HG02852 (cell line): ENCODE results near the gene SART1.
"Not testable (repeated sequence)": the region's sequence is repeated elsewhere in the genome, so short reads cannot be mapped to it uniquely, and the experiment has no call there.

Experiments used
- ATAC-seq: cut with Tn5 transposase; IDR thresholded peaks from one replicate; pipeline ENCODE4 v1.9.1; 2021; ENCODE audit warnings: mild to moderate bottlenecking, moderate library complexity; ENCODE audit not compliant: unreplicated experiment

SART1 gene

GRCh38 chr11:66014804-66015453, 53.4 kb downstream of the SART1 start:
- ATAC-seq = no peak

DNA sequence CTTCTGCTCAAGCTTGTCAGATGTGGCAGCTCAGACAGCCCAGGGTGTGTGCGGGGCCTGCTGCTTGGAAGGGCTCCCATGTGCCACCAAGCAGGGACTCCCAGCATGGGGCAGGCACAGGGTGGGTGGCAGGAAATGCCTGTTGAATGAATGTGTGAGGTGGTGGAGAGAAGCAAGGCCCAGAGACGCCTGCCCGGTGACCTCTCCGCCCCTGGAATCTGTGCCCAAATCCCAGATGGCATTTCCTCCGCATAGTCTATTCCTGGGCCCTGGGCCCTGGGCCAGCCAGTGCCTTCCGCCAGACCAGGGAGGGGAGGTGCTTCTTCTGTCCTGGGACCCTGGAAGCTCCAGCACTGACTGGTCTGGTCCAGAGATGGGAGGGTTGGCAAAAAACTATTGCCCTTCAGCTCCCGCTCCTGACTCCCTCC, 53.9 kb downstream of the SART1 start:
- no peak for ATAC-seq

DNA sequence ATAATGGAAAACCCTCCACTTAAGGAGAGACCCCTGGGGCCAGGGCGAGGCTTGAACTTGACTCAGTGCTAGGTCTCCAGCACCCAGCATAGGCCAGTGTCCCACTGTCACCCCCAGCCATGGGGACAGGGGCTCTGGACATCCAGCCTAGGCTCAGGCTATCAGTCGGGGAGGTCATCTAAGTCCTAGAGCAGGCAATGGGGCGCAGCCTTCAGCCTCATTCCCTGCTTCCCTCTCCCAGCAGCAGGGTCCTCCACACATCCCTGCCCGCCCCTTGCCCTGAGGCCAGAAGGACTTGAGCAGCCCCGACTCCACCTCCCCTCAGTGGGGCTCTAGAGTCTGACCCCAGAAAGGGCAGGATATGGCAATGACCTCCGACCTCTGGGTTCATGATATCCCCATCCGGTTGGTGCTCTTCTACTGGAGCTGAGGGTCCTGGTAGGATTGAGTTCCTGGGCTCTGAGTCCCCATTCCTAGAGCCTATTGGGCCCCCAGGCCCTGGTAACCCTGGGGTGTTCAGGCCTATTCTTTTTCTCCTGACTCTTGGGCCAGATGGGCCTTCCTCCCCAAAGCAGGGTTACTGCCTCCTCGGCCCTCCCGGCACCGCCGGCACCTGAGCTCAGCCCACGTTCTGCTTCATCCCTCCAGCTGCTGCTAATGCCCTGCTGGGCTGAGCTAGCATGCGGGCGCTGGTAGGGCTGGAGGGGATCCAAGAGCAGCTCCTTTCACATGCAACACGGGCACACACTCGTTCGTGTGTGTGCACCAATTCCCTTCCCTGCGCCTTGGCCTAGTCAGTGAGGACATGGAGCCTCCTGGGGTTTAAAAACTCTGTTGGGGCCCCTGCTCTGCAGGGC, 54.6 kb downstream of the SART1 start:
- ATAC-seq = no peak

DNA sequence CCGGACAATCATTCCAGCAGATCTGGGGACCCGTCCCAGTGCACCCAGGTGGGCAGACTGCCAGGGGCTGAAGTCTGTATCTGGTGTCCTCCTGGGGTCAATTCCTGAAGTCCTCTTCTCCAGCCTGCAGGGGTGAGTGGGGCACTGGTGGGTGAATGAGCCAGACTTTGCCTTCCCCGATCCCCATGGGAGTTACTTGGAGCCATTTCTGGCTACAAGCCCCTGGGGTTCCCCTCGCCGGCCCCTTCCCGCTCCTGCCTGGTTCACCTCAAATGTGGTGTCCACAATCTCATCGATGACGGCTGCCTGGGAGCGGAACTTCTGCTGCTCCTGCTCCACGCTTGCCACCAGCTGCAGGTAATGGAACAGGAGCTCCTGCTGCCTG, 55.3 kb downstream of the SART1 start:
- no peak for ATAC-seq

DNA sequence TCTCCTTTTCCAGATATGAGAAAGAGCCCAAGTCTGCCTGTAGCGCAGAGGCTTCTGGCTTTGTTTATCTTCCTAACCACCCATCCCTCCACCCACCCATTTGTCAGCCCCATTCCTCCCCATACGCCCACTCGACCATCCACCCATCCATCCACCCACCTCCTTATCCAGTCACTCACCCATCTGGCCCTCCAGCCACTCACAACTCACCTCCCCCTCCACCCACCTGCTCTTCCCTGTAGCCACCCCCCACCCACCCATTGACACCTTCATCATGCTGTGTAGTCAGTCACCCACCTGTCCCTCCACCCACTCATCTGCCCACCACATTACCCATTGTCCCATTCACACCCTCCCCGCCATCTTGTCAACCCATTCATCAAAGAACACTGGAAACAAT, 55.8 kb downstream of the SART1 start:
- ATAC-seq = no peak

DNA sequence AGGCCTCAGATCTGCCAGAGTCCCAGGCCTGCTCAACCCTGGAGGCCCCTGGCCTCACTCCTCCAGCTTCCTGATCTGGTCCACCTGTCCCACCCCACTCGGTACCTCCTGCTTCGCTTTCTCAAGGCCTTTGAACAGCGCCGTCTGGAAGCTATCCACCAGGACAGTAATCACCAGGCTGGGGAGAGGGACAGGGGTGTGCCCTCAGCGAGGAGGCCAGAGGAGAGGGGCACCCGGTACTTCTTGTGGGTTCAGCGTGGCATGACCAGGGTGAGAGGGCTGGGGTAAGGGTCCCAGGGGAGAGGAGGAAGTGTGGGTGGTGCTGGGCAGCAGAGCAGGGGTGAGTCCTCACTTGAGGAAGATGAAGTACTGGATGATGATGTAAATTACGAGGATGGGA, 58.7 kb downstream of the SART1 start:
- no peak for ATAC-seq

DNA sequence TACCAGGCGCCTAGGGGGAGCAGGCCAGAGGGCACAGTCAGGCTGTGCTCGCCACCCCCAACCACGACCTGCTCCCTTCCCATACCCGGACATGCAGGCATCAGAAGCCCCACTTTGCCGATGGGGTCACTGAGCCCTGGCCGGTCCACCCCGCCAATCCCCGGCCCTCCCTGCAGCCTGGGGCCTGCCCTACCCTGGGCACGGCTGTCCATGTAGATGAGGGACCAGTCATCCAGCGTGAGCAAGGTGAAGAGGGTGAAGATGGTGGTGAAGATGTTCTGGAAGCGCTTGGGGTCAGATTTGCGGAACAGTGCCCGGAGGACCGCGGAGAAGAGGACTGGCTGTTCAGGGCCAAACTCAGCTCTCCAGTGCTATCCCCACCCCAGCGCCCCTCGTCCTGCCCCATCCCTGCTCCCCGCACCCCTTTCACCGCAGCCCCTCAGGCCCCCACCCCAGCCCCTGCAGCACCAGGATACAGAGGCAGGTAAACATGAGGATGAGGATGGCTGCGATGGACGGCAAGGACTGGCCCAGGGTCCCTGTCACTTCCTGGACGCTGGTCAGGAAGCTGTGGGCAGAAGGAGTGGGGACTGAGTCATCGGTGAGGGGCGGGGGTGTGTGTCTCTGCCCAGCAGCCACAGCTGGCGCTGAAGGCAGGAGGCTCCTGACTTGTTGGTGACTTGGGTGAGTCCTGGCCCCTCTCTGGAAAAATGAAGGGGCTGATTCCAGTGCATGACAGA, 59.3 kb downstream of the SART1 start:
- ATAC-seq = no peak

DNA sequence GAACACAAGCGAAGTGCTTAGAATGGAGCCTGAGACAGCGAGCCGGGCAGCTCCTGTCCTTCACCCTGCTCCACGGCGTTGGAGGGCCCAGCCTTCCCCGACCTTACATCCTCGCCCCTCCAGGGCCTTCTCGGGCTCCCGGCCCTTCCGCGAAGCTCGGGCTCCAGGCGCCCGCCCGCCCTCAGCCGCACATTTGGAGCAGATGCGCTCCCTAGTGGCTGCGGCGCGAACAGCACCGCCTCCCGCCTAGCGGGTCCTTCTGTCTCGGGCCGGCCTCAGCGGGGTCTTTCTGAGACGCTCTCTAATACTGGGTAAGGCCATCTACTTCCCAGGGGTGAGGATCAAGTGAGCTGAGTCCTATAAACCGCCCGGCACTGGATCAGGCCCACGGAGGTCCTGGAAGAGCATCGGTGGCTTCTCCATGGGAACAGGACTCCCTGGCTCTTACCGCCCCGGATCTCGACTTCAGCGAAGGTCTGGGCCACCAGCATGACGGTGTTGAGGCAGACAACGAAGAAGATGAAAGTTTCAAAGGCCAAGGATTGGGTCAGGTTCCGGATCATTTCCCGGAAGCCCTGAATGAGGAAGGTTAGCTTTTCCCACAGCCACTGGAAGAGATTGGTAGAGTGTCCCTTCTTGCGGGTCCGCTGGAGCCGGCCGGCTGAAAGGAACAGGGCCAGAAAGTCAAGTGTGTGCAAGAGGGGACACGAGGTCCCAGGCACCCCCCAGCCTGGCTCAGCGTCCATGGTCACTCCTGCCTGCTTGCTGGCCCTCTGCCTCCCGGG, 61.1 kb downstream of the SART1 start:
- ATAC-seq = no peak

- not testable (repeated sequence) for ATAC-seq
Observed at GRCh38 chr11:66023186-66023440, 61.6 kb downstream of the SART1 start.

- no peak for ATAC-seq
Observed at GRCh38 chr11:66026017-66026529, 64.5 kb downstream of the SART1 start, which contains the start of gene CATSPER1. Gene CATSPER1, minus strand, starts transcription at chr11:66026479. Its CDS starts 100 bp downstream, at chr11:66026379.
